Measurements from ENCODE around the gene SLC2A13.

- TF ChIP-seq CTCF (conservative IDR thresholded peaks at IDR 0.05 in 1 of 2, IDR thresholded peaks at IDR 0.05 in 1 of 2; ENCODE audit: low read depth in 1 of 2, low read length in 2 of 2) (no peak), EZH2 (IDR thresholded peaks at IDR 0.05; ENCODE audit: low read length, missing control alignments) (no peak)
Measured at GRCh38 chr12:40054555-40055227, 51.2 kb downstream of the SLC2A13 start.
